ENCODE data around the gene SLC37A1.

Gene SLC37A1

GRCh38 chr21:42508371-42508770 is 5.3 kb upstream of the SLC37A1 start:
- no peak for DNase-seq

DNA sequence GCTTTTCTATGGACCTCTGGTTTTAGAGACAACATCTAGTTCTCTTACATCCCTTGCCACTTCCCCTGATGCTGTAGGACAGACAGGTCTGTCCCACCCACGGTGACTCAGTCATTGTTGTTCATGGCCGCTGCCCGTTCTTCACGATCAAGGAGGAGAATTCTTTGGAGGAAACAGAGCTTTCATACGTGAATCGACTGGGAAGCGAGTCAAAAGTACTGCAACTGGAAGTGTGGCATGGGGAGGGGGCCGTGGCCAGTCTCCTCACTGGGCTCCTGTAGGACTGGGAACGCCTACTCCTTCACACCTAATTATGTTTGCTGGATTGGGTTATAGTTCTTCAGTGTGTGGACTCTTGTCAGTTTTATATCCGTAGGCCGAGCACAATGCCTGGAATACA is 4.4 kb upstream of the SLC37A1 start:
- no peak for DNase-seq

DNA sequence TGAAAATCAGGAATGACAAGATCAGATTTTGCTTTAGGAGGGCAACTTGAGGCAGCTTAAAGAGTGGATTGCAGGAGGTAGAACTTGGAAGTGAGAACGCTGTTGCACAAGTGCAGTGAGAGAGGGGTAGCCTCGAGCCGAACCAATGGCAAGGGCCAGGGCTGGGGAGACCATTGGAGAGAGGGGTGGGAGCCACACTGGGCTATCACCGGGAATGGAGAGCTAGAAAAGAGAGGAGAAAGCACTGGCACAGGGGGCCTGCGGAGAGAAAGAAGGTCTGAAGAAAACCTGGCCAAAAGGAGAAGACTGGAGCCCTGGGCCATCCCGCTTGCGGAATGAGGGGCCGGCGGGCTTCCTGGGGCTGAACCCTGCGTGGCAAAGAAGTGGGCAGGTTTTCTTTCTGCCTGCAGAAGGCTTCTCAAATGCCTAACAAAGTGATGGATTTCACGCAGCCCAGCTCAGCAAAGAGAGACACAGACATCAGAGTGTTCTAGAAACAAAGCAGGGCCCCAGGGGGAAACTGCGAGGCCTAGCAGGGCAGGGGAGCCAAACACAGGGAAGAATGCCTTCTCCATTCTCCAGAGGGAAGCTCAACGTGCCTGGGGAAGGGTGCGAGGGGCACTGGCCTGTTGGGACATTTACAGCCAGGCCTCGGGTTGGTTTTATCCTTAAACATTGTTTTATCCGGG is 1.2 kb upstream of the SLC37A1 start:
- DNase-seq, result no peak

- peak; percentile 44 to 49 for DNase-seq
These were observed 582 bp downstream of the SLC37A1 start for GRCh38 chr21:42513985-42514882.

DNA sequence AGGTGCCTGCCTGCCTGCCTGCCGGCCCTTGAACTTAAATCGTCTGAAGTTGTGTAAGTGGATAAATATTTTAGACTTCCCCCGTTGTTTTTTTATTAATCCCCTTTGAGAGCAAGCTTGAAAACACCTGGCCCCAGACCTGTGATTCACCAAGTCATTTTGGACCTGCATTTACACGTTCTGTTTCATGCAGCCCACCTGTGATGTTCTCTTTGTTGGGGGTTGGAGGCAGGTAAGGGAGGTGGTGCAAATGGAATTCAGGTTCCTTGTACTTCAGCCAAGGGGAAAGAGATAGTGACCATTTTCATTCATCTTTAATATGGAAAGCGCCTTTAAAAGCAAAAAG is 1.2 kb downstream of the SLC37A1 start:
- no peak for DNase-seq

- DNase-seq, result peak; percentile 24 to 48
These were observed 2.3 kb downstream of the SLC37A1 start for GRCh38 chr21:42515708-42516502.

GRCh38 chr21:42518215-42518614 is 4.6 kb downstream of the SLC37A1 start:
- DNase-seq, result no peak

- no peak for DNase-seq
These were observed 5.0 kb downstream of the SLC37A1 start for GRCh38 chr21:42518626-42519025.

DNA sequence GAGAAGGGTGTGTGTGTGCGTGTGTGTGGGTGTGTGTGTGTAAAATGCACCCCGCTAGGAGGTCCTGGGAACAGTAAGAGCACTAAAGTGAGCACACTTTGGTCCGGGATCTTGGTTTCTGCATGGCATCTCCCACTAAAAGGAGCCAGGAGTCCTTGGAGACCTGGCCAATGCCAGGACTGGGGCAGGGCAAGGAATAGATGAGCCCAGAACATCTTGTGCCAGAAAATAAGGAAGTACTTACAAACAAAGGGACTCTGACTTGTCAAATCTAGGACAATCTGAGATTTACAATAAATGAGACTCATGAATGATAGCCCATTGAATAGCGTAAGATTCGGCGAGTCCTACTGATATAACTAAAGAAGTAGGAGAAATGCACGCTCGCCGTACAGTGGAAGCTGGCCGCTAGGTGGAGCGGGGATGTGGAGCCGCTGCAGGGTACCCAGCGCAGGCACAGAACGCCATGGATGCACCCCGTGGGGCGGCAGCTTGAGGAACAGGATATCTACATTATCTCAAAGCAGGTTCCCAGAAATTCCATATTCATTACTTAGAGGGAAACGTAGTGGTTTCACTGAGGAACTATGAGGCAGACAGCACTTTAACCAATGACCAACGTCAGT is 7.1 kb downstream of the SLC37A1 start:
- DNase-seq, result no peak

DNA sequence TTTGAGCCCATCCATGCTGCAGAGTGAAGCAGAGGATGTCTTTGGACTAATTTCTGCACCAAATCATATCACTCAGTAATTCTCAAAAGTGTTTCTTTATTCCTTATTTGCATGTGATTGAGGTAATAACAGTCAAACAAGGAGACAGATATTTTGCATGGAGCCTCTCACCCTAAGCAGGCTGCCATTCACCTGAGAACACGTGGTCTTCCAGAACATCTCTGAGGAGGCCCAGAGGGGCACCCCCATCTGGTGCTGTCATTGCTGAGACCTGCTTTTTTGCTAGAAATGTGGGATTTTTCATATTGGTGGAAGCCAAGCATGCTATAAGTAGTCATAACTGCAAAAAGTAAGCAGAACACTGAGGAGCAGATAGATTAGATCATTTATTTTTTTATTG is 7.7 kb downstream of the SLC37A1 start:
- DNase-seq, result no peak

DNA sequence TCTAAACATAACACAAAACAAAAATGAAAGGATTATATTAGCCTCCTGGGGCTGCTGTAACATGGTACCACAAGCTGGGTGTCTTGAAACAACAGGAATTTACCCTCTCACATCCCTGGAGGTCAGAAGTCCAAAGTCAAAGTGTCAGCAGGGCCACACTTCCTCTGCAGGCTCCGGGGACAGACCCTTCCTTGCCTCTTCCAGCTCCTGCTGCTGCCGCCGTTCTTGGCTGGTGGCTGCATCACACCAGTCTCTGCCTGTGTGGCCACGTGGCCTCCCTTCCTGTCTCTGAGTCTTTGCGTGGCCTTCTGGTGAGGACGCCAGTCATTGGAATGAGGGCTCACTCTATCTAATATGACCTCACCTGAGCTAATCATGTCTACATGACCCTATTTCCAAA is 8.2 kb downstream of the SLC37A1 start:
- DNase-seq, result no peak

DNA sequence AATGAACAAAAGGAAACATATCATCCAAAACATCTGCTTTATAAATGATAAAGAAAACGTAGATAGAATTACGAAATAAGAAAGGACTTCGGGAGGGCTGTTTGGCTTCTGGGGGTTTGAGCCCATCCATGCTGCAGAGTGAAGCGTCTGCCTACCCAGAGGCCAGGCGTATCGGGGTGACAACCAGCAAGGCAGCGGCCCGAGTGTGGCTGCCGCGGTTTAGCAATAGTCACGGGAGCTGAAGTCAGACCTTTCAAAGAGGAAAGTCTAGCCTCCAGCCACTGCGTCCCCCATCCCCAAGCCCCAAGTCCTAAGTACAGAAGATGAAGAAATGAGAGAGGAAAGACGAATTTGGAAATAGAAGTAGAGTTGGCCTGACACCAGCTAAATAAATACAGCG is 8.6 kb downstream of the SLC37A1 start:
- DNase-seq, result no peak

- DNase-seq, result no peak
These were observed 9.1 kb downstream of the SLC37A1 start for GRCh38 chr21:42522771-42523170.

DNA sequence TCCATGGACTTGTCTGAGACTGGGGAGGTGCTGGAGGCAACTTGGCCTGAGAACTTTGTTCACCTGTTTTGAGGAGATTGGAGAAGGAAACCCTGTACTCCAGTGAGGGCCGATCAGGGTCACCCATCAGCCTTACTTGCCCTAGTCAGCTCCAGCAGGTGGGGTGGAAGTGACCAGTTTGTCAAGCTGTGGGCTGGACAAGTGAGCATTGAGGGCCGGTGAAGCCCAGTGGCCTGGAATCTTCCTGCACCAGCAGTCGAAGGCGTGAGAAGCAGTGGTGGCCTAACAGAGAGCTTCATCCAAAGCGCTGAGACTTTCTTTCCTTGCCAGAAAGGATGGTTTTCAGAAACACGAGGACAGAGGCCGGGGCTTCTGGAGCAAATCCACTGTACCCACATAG is 9.6 kb downstream of the SLC37A1 start:
- no peak for DNase-seq

DNA sequence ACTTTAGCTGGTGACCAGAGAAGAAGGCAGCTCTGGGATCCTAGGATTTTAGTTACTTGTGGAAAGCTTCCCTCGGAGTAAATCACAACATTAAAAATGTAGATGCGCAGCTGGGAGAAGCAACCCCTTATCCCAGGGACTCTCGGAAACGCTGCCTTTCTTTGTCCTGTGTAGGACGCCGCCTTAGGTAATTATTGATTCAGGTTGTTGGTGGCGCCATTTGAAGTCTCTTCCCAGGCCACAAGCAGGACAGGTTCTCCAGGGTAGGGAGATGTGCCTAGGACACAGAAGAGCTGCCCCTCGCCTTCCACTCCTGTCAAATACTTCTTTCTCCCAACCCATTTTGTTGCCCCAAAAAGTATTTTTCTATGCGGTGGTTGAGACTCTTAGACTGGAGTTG is 10.3 kb downstream of the SLC37A1 start:
- peak in 1 of 2 experiments; percentile 65 for DNase-seq

DNA sequence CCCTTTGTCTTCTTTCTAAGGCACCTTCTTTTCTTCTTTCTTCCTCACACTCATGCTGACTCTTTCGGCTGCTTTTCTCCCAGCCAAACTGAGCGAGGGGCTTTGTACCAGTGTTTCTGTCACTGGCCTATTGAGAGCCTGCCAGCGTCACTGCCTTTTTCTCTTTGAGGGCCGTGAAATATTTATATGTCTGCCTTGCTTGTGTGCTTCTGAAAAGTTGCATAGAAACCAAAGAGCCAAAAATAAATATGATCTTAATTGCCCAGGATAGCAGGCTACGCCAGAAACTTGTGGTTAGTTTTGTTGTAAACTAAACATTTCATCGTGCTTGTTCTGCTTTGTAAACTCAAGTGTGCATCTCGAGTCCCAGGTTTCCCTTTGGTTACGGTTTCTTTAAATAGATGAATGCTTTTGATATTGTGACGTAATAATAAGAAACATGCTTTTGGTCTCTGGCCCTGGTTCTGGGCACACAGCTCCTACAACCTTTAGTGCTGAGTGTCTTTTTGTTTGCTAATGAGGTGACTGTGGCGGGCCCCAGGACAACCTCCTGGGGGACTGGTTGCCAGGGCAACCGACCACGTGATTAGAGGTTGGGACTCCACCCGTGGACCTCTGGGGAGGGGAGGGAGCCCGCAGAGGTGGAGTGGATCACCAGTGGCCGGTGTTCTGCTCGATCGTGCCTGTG is 10.8 kb downstream of the SLC37A1 start:
- DNase-seq, result peak; percentile 76 to 92

GRCh38 chr21:42525029-42525581 is 11.5 kb downstream of the SLC37A1 start:
- DNase-seq, result peak in 1 of 2 experiments; percentile 45

GRCh38 chr21:42525676-42526378 is 12.2 kb downstream of the SLC37A1 start:
- peak; percentile 41 to 74 for DNase-seq

DNA sequence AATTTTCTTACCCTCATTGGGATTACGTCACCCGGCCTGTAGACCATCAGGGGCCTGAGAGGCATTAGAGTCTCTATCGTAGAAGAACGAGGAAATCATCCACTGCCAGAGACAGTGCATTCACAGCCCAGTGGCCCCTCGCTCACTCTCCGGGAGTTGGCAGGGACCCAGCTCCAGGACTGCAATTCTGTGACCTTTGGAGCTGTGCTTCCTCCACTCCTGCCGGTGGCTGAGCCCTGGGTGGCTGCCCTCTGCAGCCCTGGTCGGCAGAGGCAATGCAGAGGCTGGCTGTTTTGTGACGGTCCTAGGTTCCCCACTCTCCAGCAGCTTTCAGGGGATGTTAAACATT is 12.7 kb downstream of the SLC37A1 start:
- no peak for DNase-seq

DNA sequence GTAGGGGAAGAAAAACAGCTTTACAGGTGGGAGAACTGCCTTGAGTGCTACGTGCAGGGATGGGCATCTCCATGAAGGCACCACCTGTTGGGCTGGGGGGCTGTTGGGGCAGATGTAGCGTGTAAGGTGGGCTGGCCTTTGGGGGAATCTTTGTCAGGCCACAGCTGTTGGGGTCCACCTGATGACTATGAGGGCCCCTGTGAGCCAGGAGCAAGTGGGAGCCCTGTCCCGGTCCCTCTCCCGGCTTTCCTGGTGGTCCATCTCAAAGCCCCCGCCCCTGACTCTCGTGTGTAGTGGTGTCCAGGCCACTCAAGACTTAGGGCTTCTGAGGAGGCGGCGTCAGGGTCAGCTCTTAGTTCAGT is 13.5 kb downstream of the SLC37A1 start:
- DNase-seq, result no peak

DNA sequence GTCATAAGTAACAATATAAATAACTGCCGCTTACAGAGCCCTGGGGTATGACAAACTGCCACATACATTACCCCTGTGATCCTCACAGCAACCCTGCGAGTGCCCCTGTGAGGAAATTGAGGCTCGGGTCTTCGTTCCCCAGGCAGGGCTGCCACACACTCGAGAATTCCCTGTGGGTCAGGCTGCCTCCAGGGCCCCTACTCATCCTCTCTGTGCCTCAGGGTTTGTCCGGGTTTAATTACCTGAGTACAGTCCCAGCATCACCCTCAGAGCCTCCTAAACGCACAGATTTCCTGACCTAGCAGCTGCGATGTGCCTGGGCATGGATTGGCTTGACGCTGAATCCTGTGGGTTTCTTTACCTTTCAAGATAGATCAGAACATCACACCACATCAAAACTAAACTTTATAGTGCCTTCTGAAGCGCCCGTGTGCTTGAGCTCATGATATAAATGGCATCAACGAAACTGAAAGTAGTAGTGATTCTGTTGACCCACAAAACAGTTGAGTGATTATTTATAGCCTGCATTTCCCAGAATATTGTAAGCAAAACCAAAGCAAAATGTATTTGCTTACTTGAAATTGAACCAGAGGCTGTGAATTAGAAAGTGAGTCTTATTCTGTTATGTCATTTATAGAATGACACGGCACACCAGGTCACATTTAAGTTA is 14.0 kb downstream of the SLC37A1 start:
- peak in 1 of 2 experiments; percentile 24 for DNase-seq
